ENCODE data around the gene LMF1. TPM values are rescaled to one million over a fixed set of nuclear protein-coding genes. Genes with fewer than 3 reads are reported as not detected.

Gene LMF1
- total RNA-seq, 1 donor from 2014 or later, result 2.1 TPM

- Histone ChIP-seq H3K27me3 (ENCODE audit: control insufficient read depth, insufficient read depth, low read length) (peaks cover 3% of the 10 kb centered on the region), H3K4me3 (ENCODE audit: low read depth, low read length) (no peak overlapping the region), H3K36me3 (ENCODE audit: control insufficient read depth, insufficient read depth, low read length) (no peaks in the 10 kb centered on the region)
- DNase-seq (ENCODE audit: low read depth), result no peak
- TF ChIP-seq, protein P1, sequence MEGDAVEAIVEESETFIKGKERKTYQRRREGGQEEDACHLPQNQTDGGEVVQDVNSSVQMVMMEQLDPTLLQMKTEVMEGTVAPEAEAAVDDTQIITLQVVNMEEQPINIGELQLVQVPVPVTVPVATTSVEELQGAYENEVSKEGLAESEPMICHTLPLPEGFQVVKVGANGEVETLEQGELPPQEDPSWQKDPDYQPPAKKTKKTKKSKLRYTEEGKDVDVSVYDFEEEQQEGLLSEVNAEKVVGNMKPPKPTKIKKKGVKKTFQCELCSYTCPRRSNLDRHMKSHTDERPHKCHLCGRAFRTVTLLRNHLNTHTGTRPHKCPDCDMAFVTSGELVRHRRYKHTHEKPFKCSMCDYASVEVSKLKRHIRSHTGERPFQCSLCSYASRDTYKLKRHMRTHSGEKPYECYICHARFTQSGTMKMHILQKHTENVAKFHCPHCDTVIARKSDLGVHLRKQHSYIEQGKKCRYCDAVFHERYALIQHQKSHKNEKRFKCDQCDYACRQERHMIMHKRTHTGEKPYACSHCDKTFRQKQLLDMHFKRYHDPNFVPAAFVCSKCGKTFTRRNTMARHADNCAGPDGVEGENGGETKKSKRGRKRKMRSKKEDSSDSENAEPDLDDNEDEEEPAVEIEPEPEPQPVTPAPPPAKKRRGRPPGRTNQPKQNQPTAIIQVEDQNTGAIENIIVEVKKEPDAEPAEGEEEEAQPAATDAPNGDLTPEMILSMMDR (IDR thresholded peaks at IDR 0.05; ENCODE audit: insufficient read depth, low read length, severe bottlenecking), result no peak
- no peak for FAIRE-seq
Measured at GRCh38 chr16:813916-814412, 156.8 kb downstream of the LMF1 start.

- FAIRE-seq (no peak), DNase-seq (ENCODE audit: low read depth) (no peak)
- Histone ChIP-seq H3K36me3 (ENCODE audit: control insufficient read depth, insufficient read depth, low read length) (no peaks in the 10 kb centered on the region), H3K27me3 (ENCODE audit: control insufficient read depth, insufficient read depth, low read length) (peaks cover 3% of the 10 kb centered on the region), H3K4me3 (ENCODE audit: low read depth, low read length) (no peak overlapping the region)
- TF ChIP-seq, protein P1 (IDR thresholded peaks at IDR 0.05; ENCODE audit: insufficient read depth, low read length, severe bottlenecking), result peak; percentile 48
Measured at GRCh38 chr16:813204-813915, 157.4 kb downstream of the LMF1 start.

- TF ChIP-seq, protein P1 (IDR thresholded peaks at IDR 0.05; ENCODE audit: insufficient read depth, low read length, severe bottlenecking), result no peak
- Histone ChIP-seq H3K4me3 (ENCODE audit: low read depth, low read length) (peak overlapping the region; percentile 75), H3K36me3 (ENCODE audit: control insufficient read depth, insufficient read depth, low read length) (no peaks in the 10 kb centered on the region), H3K27me3 (ENCODE audit: control insufficient read depth, insufficient read depth, low read length) (no peaks in the 10 kb centered on the region)
- FAIRE-seq (no peak), DNase-seq (ENCODE audit: low read depth) (no peak)
Measured at GRCh38 chr16:808085-808386, 162.7 kb downstream of the LMF1 start.

DNA sequence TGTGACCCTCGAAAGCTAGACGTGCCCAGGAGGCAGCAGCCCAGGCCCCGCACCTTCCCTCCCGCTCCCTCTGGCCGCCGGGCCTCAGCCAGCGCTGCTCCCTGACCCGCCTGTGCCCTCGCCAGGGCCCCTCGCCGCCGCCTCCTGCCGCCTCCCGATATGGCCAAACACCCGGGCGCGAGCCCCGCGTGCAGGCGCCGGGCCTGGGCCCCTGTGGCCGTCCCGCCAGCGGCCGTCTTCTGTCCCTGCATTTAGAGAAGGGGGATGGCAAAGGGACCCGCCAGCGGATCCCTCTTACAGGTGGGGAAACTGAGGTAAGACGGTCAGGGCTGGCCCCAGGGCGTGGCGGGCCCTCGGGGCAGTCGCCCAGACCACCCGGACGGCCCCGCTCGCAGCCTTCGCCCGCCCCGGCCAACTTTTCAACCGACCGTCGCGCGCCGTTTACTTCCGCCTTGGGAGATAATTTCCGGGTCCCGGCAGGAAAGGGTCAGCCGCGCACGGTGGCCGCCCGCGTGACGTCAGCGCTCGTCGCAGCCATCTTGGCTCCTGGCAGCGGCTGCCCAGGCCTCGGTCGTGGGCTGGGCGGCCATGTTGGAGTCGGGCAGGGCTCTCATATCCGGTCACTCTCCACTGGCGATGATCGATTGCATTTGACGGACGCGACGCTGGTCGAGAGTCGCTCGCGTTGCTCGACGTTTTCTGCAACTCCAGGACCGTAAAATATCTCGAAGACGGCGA is 163.3 kb downstream of the LMF1 start:
- no peaks in the 10 kb centered on the region for H3K36me3 ChIP-seq (ENCODE audit: control insufficient read depth, insufficient read depth, low read length)
- FAIRE-seq, result no peak
- H3K4me3 ChIP-seq (ENCODE audit: low read depth, low read length), result peak overlapping the region; percentile 75
- H3K27me3 ChIP-seq (ENCODE audit: control insufficient read depth, insufficient read depth, low read length), result peaks cover 2% of the 10 kb centered on the region
- TF ChIP-seq, protein P1 (IDR thresholded peaks at IDR 0.05; ENCODE audit: insufficient read depth, low read length, severe bottlenecking), result no peak
- peak; percentile 69 for DNase-seq (ENCODE audit: low read depth)

DNA sequence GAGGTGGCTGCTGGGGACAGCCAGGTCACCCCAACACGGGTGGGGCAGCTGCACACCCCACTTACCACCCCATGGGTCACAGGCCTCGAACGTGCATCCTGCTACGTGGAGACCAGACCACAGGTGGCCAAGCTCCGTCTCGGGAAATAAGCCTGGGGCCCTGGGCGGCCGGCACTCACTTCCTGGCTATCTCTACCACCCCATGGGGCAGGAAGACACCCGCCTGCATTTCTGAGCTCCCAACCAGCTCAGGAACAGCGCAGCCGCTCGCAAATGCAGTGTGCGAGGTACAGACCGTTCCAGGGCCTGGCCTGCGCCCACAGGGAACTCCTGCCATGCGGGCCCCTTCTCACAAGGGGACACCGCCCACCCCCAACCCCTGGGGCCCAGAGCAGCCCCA is 165.3 kb downstream of the LMF1 start:
- TF ChIP-seq, protein P1 (IDR thresholded peaks at IDR 0.05; ENCODE audit: insufficient read depth, low read length, severe bottlenecking), result no peak
- FAIRE-seq, result no peak
- DNase-seq (ENCODE audit: low read depth), result no peak
- H3K36me3 ChIP-seq (ENCODE audit: control insufficient read depth, insufficient read depth, low read length), result no peaks in the 10 kb centered on the region
- no peak overlapping the region for H3K4me3 ChIP-seq (ENCODE audit: low read depth, low read length)
- H3K27me3 ChIP-seq (ENCODE audit: control insufficient read depth, insufficient read depth, low read length), result peaks cover 9% of the 10 kb centered on the region
